ENCODE results near the gene MYO10.
"Not testable (repeated sequence)": the region's sequence is repeated elsewhere in the genome, so short reads cannot be mapped to it uniquely, and the experiment has no call there.

MYO10 gene

GRCh38 chr5:16834029-16834428 is 102.1 kb downstream of the MYO10 start:
- Mint-ChIP-seq H3K9me3 (no peaks in the 10 kb centered on the region), H3K4me3 (no peak overlapping the region), H3K36me3 (ENCODE audit: low read depth) (peaks cover 6% of the 10 kb centered on the region), H3K27me3 (ENCODE audit: low read depth) (no peaks in the 10 kb centered on the region), H3K4me1 (peaks cover 23% of the 10 kb centered on the region), H3K27ac (no peak overlapping the region)
- no peak for TF ChIP-seq CTCF (IDR thresholded peaks at IDR 0.05; ENCODE audit: unreplicated experiment in 3 of 3)

GRCh38 chr5:16831326-16831725 is 104.8 kb downstream of the MYO10 start:
- not testable (repeated sequence) for H3K36me3 Mint-ChIP-seq (ENCODE audit: low read depth); H3K27me3 Mint-ChIP-seq (ENCODE audit: low read depth); H3K4me3 Mint-ChIP-seq; H3K9me3 Mint-ChIP-seq; H3K27ac Mint-ChIP-seq
- H3K4me1 Mint-ChIP-seq = peaks cover 14% of the 10 kb centered on the region

GRCh38 chr5:16827755-16828154 is 108.3 kb downstream of the MYO10 start:
- peaks cover 4% of the 10 kb centered on the region for H3K36me3 Mint-ChIP-seq (ENCODE audit: low read depth)
- TF ChIP-seq CTCF (IDR thresholded peaks at IDR 0.05; ENCODE audit: unreplicated experiment in 3 of 3) = no peak
- peaks cover 5% of the 10 kb centered on the region for H3K4me1 Mint-ChIP-seq
- H3K9me3 Mint-ChIP-seq = no peaks in the 10 kb centered on the region
- no peak overlapping the region for H3K27ac Mint-ChIP-seq
- no peaks in the 10 kb centered on the region for H3K27me3 Mint-ChIP-seq (ENCODE audit: low read depth)
- H3K4me3 Mint-ChIP-seq = no peak overlapping the region

- TF ChIP-seq CTCF (IDR thresholded peaks at IDR 0.05; ENCODE audit: unreplicated experiment in 3 of 3) = no peak
- Mint-ChIP-seq H3K27ac (peak overlapping the region in 1 of 3 experiments; percentile 29), H3K4me1 (peaks cover 5% of the 10 kb centered on the region), H3K4me3 (no peak overlapping the region), H3K27me3 (ENCODE audit: low read depth) (no peaks in the 10 kb centered on the region), H3K36me3 (ENCODE audit: low read depth) (peaks cover 9% of the 10 kb centered on the region), H3K9me3 (no peaks in the 10 kb centered on the region)
Measured at GRCh38 chr5:16826379-16827125, 109.5 kb downstream of the MYO10 start.

GRCh38 chr5:16819522-16820167 is 116.4 kb downstream of the MYO10 start:
- no peak for TF ChIP-seq CTCF (IDR thresholded peaks at IDR 0.05; ENCODE audit: unreplicated experiment in 3 of 3)
- Mint-ChIP-seq H3K9me3 (no peaks in the 10 kb centered on the region), H3K36me3 (ENCODE audit: low read depth) (peaks cover 13% of the 10 kb centered on the region), H3K27ac (peak overlapping the region; percentile 61 to 84 (median 62)), H3K4me1 (peaks cover 16% of the 10 kb centered on the region), H3K4me3 (no peak overlapping the region), H3K27me3 (ENCODE audit: low read depth) (no peaks in the 10 kb centered on the region)

- peaks cover 17% of the 10 kb centered on the region for H3K36me3 Mint-ChIP-seq (ENCODE audit: low read depth)
- no peak for TF ChIP-seq CTCF (IDR thresholded peaks at IDR 0.05; ENCODE audit: unreplicated experiment in 3 of 3)
- peaks cover 39% of the 10 kb centered on the region for H3K4me1 Mint-ChIP-seq
- no peak overlapping the region for H3K4me3 Mint-ChIP-seq
- no peaks in the 10 kb centered on the region for H3K27me3 Mint-ChIP-seq (ENCODE audit: low read depth)
- H3K27ac Mint-ChIP-seq = no peak overlapping the region
- no peaks in the 10 kb centered on the region for H3K9me3 Mint-ChIP-seq
Measured at GRCh38 chr5:16815432-16815831, 120.7 kb downstream of the MYO10 start.

Data from nephron (organoid).